Measurements from ENCODE around the gene TSPAN1.

GRCh38 chr1:46206399-46206798 is 31.5 kb downstream of the TSPAN1 start:
- TF ChIP-seq POLR2AphosphoS5 (IDR thresholded peaks at IDR 0.05; ENCODE audit: low read depth, low read length): no peak
- no peak for TF ChIP-seq SIN3A (IDR thresholded peaks at IDR 0.05; ENCODE audit: borderline replicate concordance, insufficient read depth, low read length)
- no peak for TF ChIP-seq FOXP2 (optimal IDR thresholded peaks at IDR 0.05; ENCODE audit: borderline replicate concordance, extremely low read depth, extremely low read length, insufficient read depth)
- no peak for TF ChIP-seq TAF1 (IDR thresholded peaks at IDR 0.05; ENCODE audit: borderline replicate concordance, insufficient read depth, low read length)
- TF ChIP-seq REST (IDR thresholded peaks at IDR 0.05; ENCODE audit: insufficient read depth in 1 of 2, low read depth in 2 of 2, low read length in 2 of 2): no peak
